ENCODE results near the gene MLN. TPM values are rescaled to one million over a fixed set of nuclear protein-coding genes. Genes with fewer than 3 reads are reported as not detected.

The MLN gene
- polyA plus RNA-seq, 1 of the 3 experiments (the other 2 are of a cell fraction), result not detected

DNA sequence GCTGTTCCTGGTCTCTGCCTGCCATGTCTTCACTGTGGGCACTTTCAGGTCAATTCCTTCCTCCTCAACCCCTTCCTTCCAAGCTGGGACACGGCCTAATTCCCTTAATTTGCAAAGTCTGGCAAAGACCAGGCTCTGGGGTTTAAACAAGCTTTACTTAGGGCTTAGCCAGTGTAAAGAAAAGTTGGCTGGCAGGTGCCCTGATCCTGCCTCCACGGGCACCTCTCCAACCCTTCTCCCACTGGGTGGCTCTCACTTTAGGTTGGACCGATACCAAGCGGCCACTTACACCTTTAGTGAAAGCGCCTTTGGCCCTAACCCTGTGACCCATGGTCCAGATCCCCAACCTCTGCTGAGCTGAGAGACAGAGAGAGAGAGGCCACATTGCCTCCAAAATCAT, 13.7 kb upstream of the MLN start:
- WGBS (ENCODE audit: low lambda C conversion rate), result 69% methylated on average over 5 of the region's 5 CpGs
- DNase-seq, result no peak
- 0 out of 2 replicates have a peak, but pooled peaks cover 2% of the 10 kb centered on the region for H4K20me1 ChIP-seq (ENCODE audit: insufficient read depth)
- no peaks in the 10 kb centered on the region for H3F3A ChIP-seq (replicated peaks; ENCODE audit: insufficient read depth)
- no peak overlapping the region for H3K4me2 ChIP-seq
- H2AFZ ChIP-seq (ENCODE audit: low read depth), result no peak overlapping the region
- TF ChIP-seq, protein P1, sequence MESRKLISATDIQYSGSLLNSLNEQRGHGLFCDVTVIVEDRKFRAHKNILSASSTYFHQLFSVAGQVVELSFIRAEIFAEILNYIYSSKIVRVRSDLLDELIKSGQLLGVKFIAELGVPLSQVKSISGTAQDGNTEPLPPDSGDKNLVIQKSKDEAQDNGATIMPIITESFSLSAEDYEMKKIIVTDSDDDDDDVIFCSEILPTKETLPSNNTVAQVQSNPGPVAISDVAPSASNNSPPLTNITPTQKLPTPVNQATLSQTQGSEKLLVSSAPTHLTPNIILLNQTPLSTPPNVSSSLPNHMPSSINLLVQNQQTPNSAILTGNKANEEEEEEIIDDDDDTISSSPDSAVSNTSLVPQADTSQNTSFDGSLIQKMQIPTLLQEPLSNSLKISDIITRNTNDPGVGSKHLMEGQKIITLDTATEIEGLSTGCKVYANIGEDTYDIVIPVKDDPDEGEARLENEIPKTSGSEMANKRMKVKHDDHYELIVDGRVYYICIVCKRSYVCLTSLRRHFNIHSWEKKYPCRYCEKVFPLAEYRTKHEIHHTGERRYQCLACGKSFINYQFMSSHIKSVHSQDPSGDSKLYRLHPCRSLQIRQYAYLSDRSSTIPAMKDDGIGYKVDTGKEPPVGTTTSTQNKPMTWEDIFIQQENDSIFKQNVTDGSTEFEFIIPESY (IDR thresholded peaks at IDR 0.05; ENCODE audit: borderline replicate concordance, low read depth), result no peak
- no peak for TF ChIP-seq FOXJ3 (CRISPR knock-in tag; IDR thresholded peaks at IDR 0.05)
- TF ChIP-seq TAF1 (IDR thresholded peaks at IDR 0.05; ENCODE audit: borderline replicate concordance, low read depth, low read length), result no peak
- no peak for TF ChIP-seq RFX5 (IDR thresholded peaks at IDR 0.05; ENCODE audit: low read length)
- TF ChIP-seq GATA2 (CRISPR knock-in tag; IDR thresholded peaks at IDR 0.05), result no peak
- TF ChIP-seq SIN3A (IDR thresholded peaks at IDR 0.05; ENCODE audit: borderline replicate concordance, low read depth, low read length), result no peak
- no peak for TF ChIP-seq MXI1 (IDR thresholded peaks at IDR 0.05; ENCODE audit: low read depth, low read length)
- no peak for TF ChIP-seq RAD21 (IDR thresholded peaks at IDR 0.05; ENCODE audit: low read length)
- TF ChIP-seq POLR2AphosphoS5 (IDR thresholded peaks at IDR 0.05; ENCODE audit: low read depth, low read length), result no peak
- TF ChIP-seq FOSL2 (IDR thresholded peaks at IDR 0.05; ENCODE audit: borderline replicate concordance, low read depth), result no peak
- TF ChIP-seq USF2 (IDR thresholded peaks at IDR 0.05; ENCODE audit: borderline replicate concordance, low read depth, low read length), result no peak
- TF ChIP-seq EZH2phosphoT487 (IDR thresholded peaks at IDR 0.05; ENCODE audit: borderline replicate concordance, low read depth), result no peak
- TF ChIP-seq TCF12 (IDR thresholded peaks at IDR 0.05), result no peak
- TF ChIP-seq FOXM1 (IDR thresholded peaks at IDR 0.05; ENCODE audit: low read depth), result no peak
- TF ChIP-seq RCOR1 (IDR thresholded peaks at IDR 0.05; ENCODE audit: low read length), result no peak
- no peak for TF ChIP-seq JUND (IDR thresholded peaks at IDR 0.05)
- no peak for TF ChIP-seq SMC3 (IDR thresholded peaks at IDR 0.05; ENCODE audit: low read depth, low read length)
- no peaks in the 10 kb centered on the region for H3K9me2 ChIP-seq
- H3K4me3 ChIP-seq (ENCODE audit: low read depth in 2 of 2, low read length in 1 of 2), result no peak overlapping the region
- H3K9ac ChIP-seq, result no peak overlapping the region
- H3K9me3 ChIP-seq, result no peaks in the 10 kb centered on the region
- H3K27me3 ChIP-seq (ENCODE audit: insufficient read depth), result peaks cover 6% of the 10 kb centered on the region; the same call in 1 of the 2 replicates
- peaks cover 0 to 11% of the 10 kb centered on the region in 2 experiments; a peak in 1 of 4 replicates for H3K4me1 ChIP-seq (ENCODE audit: control insufficient read depth in 1 of 2, insufficient read depth in 2 of 2, low read depth in 1 of 2, low read length in 1 of 2)
- H3K27ac ChIP-seq (ENCODE audit: low read depth in 2 of 2, low read length in 1 of 2), result no peak overlapping the region
- no peaks in the 10 kb centered on the region for H3K36me3 ChIP-seq (replicated peaks in 1 of 2; ENCODE audit: control insufficient read depth in 1 of 2, insufficient read depth in 2 of 2, low read length in 1 of 2)
- no peaks in the 10 kb centered on the region for H3K79me2 ChIP-seq (ENCODE audit: insufficient read depth)
- POLR2A ChIA-PET, result no interaction called here
- CTCF ChIA-PET, result interaction anchor here (1.3 to 3.0 kb wide), 2 partner anchors 11 to 46 kb away, joined by 5 to 8 read pairs; no protein-coding TSS in a partner anchor

Data from SK-N-SH (cell line).